H9 (cell line): ENCODE results near the gene ARCN1. TPM values are rescaled to one million over a fixed set of nuclear protein-coding genes. Genes with fewer than 3 reads are reported as not detected.

ENCODE experiments used
- DNase-seq: peaks from one replicate; pipeline ENCODE4 v3.0.0-alpha.2; 2017
- H2AFZ ChIP-seq: one replicate; pipeline ENCODE4 v1.6.1; 2013; ENCODE audit warnings: mild to moderate bottlenecking, low read length, control low read depth, moderate library complexity
- H2AK5ac ChIP-seq: 2 replicates; pipeline ENCODE4 v1.6.1; 2013; ENCODE audit warnings: low read length, control low read depth, mixed read lengths; ENCODE audit not compliant: insufficient read length
- H2BK120ac ChIP-seq: one replicate; pipeline ENCODE4 v1.6.1; 2013; ENCODE audit warnings: low read depth, mild to moderate bottlenecking, low read length, control low read depth, inconsistent platforms; ENCODE audit not compliant: poor library complexity, severe bottlenecking
- H2BK12ac ChIP-seq: 2 replicates; pipeline ENCODE4 v1.6.1; 2013; ENCODE audit warnings: low read length, control low read depth, mixed read lengths, low read depth; ENCODE audit not compliant: insufficient read length
- H2BK15ac ChIP-seq: 2 replicates; pipeline ENCODE4 v1.6.1; 2013; ENCODE audit warnings: low read depth, low read length, control low read depth
- H2BK20ac ChIP-seq: one replicate; pipeline ENCODE4 v1.6.1; 2013; ENCODE audit warnings: low read depth, mild to moderate bottlenecking, low read length, control low read depth, inconsistent platforms; ENCODE audit not compliant: poor library complexity, severe bottlenecking
- H2BK5ac ChIP-seq: 2 replicates; pipeline ENCODE4 v1.6.1; 2013; ENCODE audit warnings: low read length, control low read depth, mixed read lengths; ENCODE audit not compliant: insufficient read length
- H3K14ac ChIP-seq: 2 replicates; pipeline ENCODE4 v1.6.1; 2013; ENCODE audit warnings: low read length, control low read depth; ENCODE audit not compliant: insufficient read depth
- H3K18ac ChIP-seq: 2 replicates; pipeline ENCODE4 v1.6.1; 2013; ENCODE audit warnings: low read depth, mild to moderate bottlenecking, mixed read lengths, low read length, control low read depth; ENCODE audit not compliant: insufficient read length
- H3K23ac ChIP-seq: 2 replicates; pipeline ENCODE4 v1.6.1; 2013; ENCODE audit warnings: low read length, control low read depth, mixed read lengths, low read depth; ENCODE audit not compliant: insufficient read length
- H3K23me2 ChIP-seq: 2 replicates; pipeline ENCODE4 v1.6.1; 2013; ENCODE audit warnings: low read depth, mild to moderate bottlenecking, mixed read lengths, low read length, control low read depth; ENCODE audit not compliant: insufficient read length, poor library complexity, severe bottlenecking
- H3K27ac ChIP-seq: 2 replicates; pipeline ENCODE4 v1.5.1; 2013; ENCODE audit warnings: low read length, control low read depth, mixed read lengths, low read depth; ENCODE audit not compliant: insufficient read length
- H3K27me3 ChIP-seq: 2 replicates; pipeline ENCODE4 v1.6.1; 2013; ENCODE audit warnings: low read length, control low read depth, inconsistent platforms; ENCODE audit not compliant: insufficient read depth
- H3K4ac ChIP-seq: 2 replicates; pipeline ENCODE4 v1.6.1; 2013; ENCODE audit warnings: low read depth, mild to moderate bottlenecking, control low read depth, inconsistent platforms, low read length, moderate library complexity
- H3K4me1 ChIP-seq: 2 replicates; pipeline ENCODE4 v1.6.1; 2013; ENCODE audit warnings: low read length, control low read depth, inconsistent platforms; ENCODE audit not compliant: insufficient read depth
- H3K4me2 ChIP-seq: 2 replicates; pipeline ENCODE4 v1.6.1; 2013; ENCODE audit warnings: low read length, control low read depth, mixed read lengths; ENCODE audit not compliant: insufficient read length, insufficient read depth
- H3K56ac ChIP-seq: 2 replicates; pipeline ENCODE4 v1.6.1; 2013; ENCODE audit warnings: low read depth, mild to moderate bottlenecking, mixed read lengths, low read length, control low read depth; ENCODE audit not compliant: insufficient read length
- H3K79me1 ChIP-seq: 2 replicates; pipeline ENCODE4 v1.6.1; 2013; ENCODE audit warnings: low read depth, mild to moderate bottlenecking, moderate library complexity, low read length, control low read depth, inconsistent platforms; ENCODE audit not compliant: insufficient read depth, poor library complexity, severe bottlenecking
- H3K79me2 ChIP-seq: 2 replicates; pipeline ENCODE4 v1.6.1; 2013; ENCODE audit warnings: low read length, control low read depth, inconsistent platforms; ENCODE audit not compliant: insufficient read depth
- H3K9ac ChIP-seq: 2 replicates; pipeline ENCODE4 v1.6.1; 2013; ENCODE audit warnings: low read length, control low read depth, mixed read lengths; ENCODE audit not compliant: insufficient read length; ENCODE audit errors: extremely low read depth
- H3K9me3 ChIP-seq: one replicate; pipeline ENCODE4 v1.6.1; 2013; ENCODE audit warnings: low read depth, low read length, inconsistent platforms; ENCODE audit not compliant: control insufficient read depth
- H3T11ph ChIP-seq: one replicate; pipeline ENCODE4 v1.6.1; 2013; ENCODE audit warnings: mild to moderate bottlenecking, low read length, control low read depth, inconsistent platforms
- H4K20me1 ChIP-seq: one replicate; pipeline ENCODE4 v1.6.1; 2013; ENCODE audit not compliant: control insufficient read depth, insufficient read length, insufficient read depth
- H4K5ac ChIP-seq: 2 replicates; pipeline ENCODE4 v1.6.1; 2013; ENCODE audit warnings: low read depth, mild to moderate bottlenecking, mixed read lengths, low read length, control low read depth; ENCODE audit not compliant: insufficient read length
- H4K8ac ChIP-seq: replicated peaks from 2 replicates; pipeline ENCODE4 v1.6.1; 2013; ENCODE audit warnings: low read length, control low read depth, mixed read lengths, low read depth; ENCODE audit not compliant: insufficient read length
- H4K91ac ChIP-seq: 2 replicates; pipeline ENCODE4 v1.6.1; 2013; ENCODE audit warnings: low read depth, mild to moderate bottlenecking, moderate library complexity, mixed read lengths, low read length, control low read depth; ENCODE audit not compliant: insufficient read length
- H3K27ac Mint-ChIP-seq, 3 experiments: 2 replicates in 2 of 3; 3 replicates in 1 of 3; pipeline ENCODE4 v1.8.0; 2020 to 2021; ENCODE audit warnings: mixed read lengths in 3 of 3, mild to moderate bottlenecking in 1 of 3, moderate library complexity in 1 of 3
- H3K27me3 Mint-ChIP-seq: 2 replicates; pipeline ENCODE4 v1.8.0; 2021; ENCODE audit warnings: low read depth, mild to moderate bottlenecking, moderate library complexity, mixed read lengths
- H3K36me3 Mint-ChIP-seq, 3 experiments: 2 replicates in 2 of 3; 3 replicates in 1 of 3; pipeline ENCODE4 v1.8.0; 2020 to 2021; ENCODE audit warnings: low read depth in 3 of 3, mixed read lengths in 3 of 3; ENCODE audit not compliant: insufficient read depth in 1 of 3
- H3K4me1 Mint-ChIP-seq, 2 experiments: 2 replicates each; pipeline ENCODE4 v1.8.0; 2020; ENCODE audit warnings: mixed read lengths in 2 of 2
- H3K4me3 Mint-ChIP-seq, 2 experiments: 2 replicates in 1 of 2; 3 replicates in 1 of 2; pipeline ENCODE4 v1.8.0; 2020 to 2021; ENCODE audit warnings: mild to moderate bottlenecking in 2 of 2, mixed read lengths in 2 of 2, moderate library complexity in 1 of 2
- H3K9me3 Mint-ChIP-seq, 2 experiments: 2 replicates in 1 of 2; 3 replicates in 1 of 2; pipeline ENCODE4 v1.8.0; 2020; ENCODE audit warnings: mild to moderate bottlenecking in 2 of 2, mixed read lengths in 2 of 2, moderate library complexity in 1 of 2
- CTCF ChIP-seq: fragments of 200-600 bp; sonication (generic); conservative IDR thresholded peaks from 3 replicates; pipeline ENCODE4 v1.8.0; 2021; ENCODE audit warnings: antibody characterized with exemption, mild to moderate bottlenecking
- WGBS: extraction: QIAGEN DNeasy Blood & Tissue Kit; methylation state at CpG from one replicate; pipeline ENCODE4 v1.1.7; 2013; ENCODE audit warnings: missing lambda C conversion rate, low lambda C conversion rate, mixed read lengths; ENCODE audit not compliant: insufficient read length; ENCODE audit errors: extremely low coverage; 5-methylcytosine and 5-hydroxymethylcytosine counted together
- total RNA-seq: library from RNA; stranded (reverse); gene quantifications from 2 replicates; pipeline ENCODE4 v1.2.1, GENCODE V29; 2021

The ARCN1 gene
- total RNA-seq, 1 experiment from 2014 or later: 152 TPM

DNA sequence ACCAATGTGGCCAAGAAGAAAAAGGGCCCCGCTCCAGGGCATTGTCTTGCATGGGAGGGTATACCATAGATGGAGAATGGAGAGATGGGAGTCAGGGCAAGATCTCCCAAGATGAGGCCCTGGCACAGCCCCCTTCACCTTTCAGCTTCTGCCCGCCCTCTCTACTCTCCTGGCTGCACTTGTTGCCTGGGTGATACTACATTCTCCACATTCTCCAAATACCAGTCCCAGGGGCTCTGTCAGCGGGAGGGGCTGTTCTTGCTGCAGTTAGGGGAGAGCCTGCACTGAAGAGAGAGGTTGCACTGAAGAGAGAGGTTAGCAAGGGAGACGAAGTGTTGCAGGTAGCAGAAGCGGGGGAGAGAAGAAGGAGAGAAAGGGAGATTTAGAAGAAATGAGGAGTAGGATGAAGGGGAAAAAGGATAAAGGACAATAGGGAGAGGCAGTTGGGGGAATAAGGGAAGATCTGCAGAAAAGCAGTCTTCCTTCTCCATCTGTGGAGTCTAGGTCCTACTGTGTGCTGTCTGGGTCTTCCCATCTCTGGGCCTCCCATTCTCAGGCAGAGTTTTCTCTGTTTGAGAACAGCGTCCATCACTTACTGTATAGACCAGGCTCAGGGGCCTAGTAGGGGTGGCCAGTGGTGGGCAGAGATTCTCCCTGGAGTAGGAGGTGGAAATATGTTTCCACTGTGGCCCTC lies 43.2 kb downstream of the ARCN1 start:
- H3K4me3 Mint-ChIP-seq: peak overlapping the region; percentile 7 to 68; a peak in 4 of 5 replicates
- Histone ChIP-seq H2AFZ (no peak overlapping the region), H3K79me2 (no peaks in the 10 kb centered on the region), H4K8ac (no peak overlapping the region), H2BK120ac (peak overlapping the region; percentile 25), H3K4me1 (peaks cover 15% of the 10 kb centered on the region), H3K9ac (no peak overlapping the region), H2BK15ac (no peak overlapping the region), H3K79me1 (no peaks in the 10 kb centered on the region), H3K23ac (no peak overlapping the region), H4K20me1 (no peaks in the 10 kb centered on the region), H2BK5ac (no peak overlapping the region), H3K9me3 (no peaks in the 10 kb centered on the region), H2BK20ac (no peak overlapping the region), H3K56ac (no peak overlapping the region), H3K23me2 (peaks cover 4% of the 10 kb centered on the region), H4K91ac (peak overlapping the region; percentile 70), H3K27me3 (peaks cover 2% of the 10 kb centered on the region; the same call in 1 of the 2 replicates), H3K14ac (peak overlapping the region; percentile 42), H2BK12ac (peak overlapping the region; percentile 51), H3K4me2 (peak overlapping the region; percentile 22), H3K27ac (peak overlapping the region; percentile 53), H2AK5ac (peak overlapping the region; percentile 14), H4K5ac (peak overlapping the region; percentile 16), H3K18ac (peak overlapping the region; percentile 88), H3K4ac (peak overlapping the region; percentile 46), H3T11ph (no peak overlapping the region)
- peak; percentile 93 for DNase-seq
- peaks cover 75 to 78% of the 10 kb centered on the region in 2 experiments for H3K4me1 Mint-ChIP-seq
- 100% methylated on average over 1 of the region's 6 CpGs for WGBS
- no peak for TF ChIP-seq CTCF
- peaks cover 19% of the 10 kb centered on the region for H3K27me3 Mint-ChIP-seq
- H3K9me3 Mint-ChIP-seq: no peaks in the 10 kb centered on the region; a peak in 2 of 5 replicates
- peak overlapping the region; percentile 81 to 96 (median 93) for H3K27ac Mint-ChIP-seq
- no peaks in the 10 kb centered on the region; a peak in 1 of 7 replicates for H3K36me3 Mint-ChIP-seq
